Fibroblast of lung (primary cell): ENCODE data around the gene RPS6KC1.

Experiments
- EZH2 ChIP-seq: IDR thresholded peaks from 2 replicates; pipeline ENCODE4 v1.5.1; 2012; ENCODE audit warnings: low read length, control low read depth, mild to moderate bottlenecking; ENCODE audit errors: missing control alignments
- TF ChIP-seq, protein P1 (sequence below), 2 donors: IDR thresholded peaks in 1 of 2; conservative IDR thresholded peaks in 1 of 2; 1 replicate in 1 of 2; 2 replicates in 1 of 2; pipeline ENCODE4 v1.5.1; 2011 to 2012; ENCODE audit warnings: low read length in 2 of 2, control low read depth in 1 of 2, inconsistent platforms in 1 of 2, low read depth in 1 of 2, mild to moderate bottlenecking in 1 of 2

DNA sequence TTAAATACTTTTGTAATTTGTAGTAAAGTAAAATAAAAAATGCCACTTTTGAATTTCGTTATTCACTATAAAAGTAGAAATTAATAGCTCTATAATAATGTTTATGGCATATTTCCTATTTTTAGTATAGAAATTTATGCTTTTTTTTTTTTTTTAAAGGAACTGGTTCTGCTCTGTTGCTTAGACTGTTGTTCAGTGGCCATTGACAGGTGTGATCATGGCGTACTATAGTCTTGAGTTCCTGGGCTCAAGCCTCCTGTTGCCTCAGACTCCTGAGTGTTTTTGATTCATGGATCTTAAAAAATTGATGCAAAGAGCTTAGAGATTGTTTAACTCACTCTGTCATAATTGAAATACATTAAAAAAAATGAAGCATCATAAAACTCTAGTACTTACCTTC, 53.6 kb downstream of the RPS6KC1 start:
- TF ChIP-seq, protein P1, sequence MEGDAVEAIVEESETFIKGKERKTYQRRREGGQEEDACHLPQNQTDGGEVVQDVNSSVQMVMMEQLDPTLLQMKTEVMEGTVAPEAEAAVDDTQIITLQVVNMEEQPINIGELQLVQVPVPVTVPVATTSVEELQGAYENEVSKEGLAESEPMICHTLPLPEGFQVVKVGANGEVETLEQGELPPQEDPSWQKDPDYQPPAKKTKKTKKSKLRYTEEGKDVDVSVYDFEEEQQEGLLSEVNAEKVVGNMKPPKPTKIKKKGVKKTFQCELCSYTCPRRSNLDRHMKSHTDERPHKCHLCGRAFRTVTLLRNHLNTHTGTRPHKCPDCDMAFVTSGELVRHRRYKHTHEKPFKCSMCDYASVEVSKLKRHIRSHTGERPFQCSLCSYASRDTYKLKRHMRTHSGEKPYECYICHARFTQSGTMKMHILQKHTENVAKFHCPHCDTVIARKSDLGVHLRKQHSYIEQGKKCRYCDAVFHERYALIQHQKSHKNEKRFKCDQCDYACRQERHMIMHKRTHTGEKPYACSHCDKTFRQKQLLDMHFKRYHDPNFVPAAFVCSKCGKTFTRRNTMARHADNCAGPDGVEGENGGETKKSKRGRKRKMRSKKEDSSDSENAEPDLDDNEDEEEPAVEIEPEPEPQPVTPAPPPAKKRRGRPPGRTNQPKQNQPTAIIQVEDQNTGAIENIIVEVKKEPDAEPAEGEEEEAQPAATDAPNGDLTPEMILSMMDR (conservative IDR thresholded peaks at IDR 0.05 in 1 of 2, IDR thresholded peaks at IDR 0.05 in 1 of 2; ENCODE audit: low read depth in 1 of 2, low read length in 2 of 2), result no peak
- no peak for TF ChIP-seq EZH2
